Measurements from ENCODE around the gene DNAH14.

The DNAH14 gene

GRCh38 chr1:225435957-225436392 lies 506.5 kb downstream of the DNAH14 start:
- DNase-seq: no peak

- DNase-seq: no peak
These were observed 508.4 kb downstream of the DNAH14 start for GRCh38 chr1:225437710-225438437.

- DNase-seq: no peak
These were observed 511.1 kb downstream of the DNAH14 start for GRCh38 chr1:225440380-225441221.

DNA sequence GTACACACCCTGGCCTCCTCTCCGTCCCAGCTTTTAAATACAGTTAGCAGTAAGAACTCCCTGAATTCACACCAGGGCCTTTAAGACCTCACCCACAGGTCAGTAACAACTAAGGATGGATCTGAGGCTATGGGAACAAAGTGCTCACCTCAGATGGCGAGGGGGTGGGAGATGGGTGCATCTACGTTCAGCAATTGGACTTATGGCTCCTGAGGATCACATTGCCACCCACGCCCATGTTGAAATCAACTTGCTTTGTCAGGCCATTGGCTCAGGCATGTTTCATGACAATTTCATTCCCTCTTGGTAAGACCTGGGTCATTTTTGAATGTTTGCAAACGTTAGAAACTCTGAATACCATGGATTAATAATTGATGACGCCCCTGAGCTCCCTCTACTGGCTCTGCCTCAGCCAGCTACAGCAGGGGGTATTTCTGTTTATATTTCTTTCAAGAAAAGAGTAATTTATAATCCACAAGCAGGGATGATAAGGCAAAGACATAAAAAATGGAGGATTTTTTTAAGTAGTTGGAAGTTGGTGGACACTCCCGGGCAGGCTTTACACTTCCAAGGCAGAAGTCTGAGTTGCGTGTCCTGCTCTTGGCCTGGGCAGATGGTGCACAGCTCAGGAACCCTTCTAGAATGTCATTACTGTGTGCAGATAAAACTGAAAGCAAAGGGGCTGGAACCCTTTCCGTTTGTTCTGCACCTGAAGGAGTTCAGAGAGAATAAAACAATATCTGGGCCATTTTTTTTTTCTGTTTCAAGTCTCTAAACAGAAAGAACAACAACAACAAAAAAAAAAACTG lies 512.0 kb downstream of the DNAH14 start:
- no peak for DNase-seq

DNA sequence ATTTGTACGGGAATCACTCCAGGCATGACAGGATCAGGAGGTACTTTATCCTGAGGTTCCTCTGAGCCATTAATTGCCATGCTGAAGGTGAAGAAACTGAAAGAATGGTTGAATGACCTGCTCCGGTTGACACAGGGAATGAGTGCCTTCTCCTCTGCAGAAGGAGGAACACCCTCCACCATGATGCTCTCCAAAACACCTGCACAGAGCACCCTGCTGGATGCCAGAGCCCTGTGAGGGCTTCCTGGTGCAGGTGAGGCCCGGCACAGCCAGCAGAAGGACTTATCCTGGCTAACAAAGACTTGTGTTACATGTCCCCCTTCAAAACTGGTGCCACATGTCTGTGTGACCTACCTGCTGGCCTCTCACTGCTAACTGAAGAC lies 512.6 kb downstream of the DNAH14 start:
- no peak for DNase-seq

GRCh38 chr1:225445639-225446594 lies 516.4 kb downstream of the DNAH14 start:
- DNase-seq: no peak

GRCh38 chr1:225446595-225446960 lies 517.1 kb downstream of the DNAH14 start:
- no peak for DNase-seq

GRCh38 chr1:225446981-225447615 lies 517.6 kb downstream of the DNAH14 start:
- no peak for DNase-seq

DNA sequence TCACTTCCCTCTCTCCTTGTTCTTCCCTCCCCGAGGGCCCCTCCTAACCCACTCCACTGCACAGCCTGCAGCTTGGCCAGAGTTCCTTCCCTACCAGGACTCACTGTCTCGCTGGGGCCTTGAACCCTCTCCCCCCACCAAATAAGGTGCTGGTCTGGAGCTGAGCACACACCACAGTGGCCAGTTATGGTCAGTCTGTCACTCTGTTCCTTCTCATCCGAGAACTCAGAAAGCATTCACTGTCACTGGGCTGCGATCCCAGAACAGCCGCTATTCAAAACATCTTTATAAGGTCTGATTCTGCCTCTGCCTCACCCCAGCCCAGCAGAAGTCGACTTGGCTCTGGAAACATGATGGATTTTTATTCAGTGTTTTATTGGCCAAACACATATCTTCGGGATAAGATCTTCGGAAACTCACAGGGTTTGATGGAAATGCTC lies 518.2 kb downstream of the DNAH14 start:
- no peak for DNase-seq

DNA sequence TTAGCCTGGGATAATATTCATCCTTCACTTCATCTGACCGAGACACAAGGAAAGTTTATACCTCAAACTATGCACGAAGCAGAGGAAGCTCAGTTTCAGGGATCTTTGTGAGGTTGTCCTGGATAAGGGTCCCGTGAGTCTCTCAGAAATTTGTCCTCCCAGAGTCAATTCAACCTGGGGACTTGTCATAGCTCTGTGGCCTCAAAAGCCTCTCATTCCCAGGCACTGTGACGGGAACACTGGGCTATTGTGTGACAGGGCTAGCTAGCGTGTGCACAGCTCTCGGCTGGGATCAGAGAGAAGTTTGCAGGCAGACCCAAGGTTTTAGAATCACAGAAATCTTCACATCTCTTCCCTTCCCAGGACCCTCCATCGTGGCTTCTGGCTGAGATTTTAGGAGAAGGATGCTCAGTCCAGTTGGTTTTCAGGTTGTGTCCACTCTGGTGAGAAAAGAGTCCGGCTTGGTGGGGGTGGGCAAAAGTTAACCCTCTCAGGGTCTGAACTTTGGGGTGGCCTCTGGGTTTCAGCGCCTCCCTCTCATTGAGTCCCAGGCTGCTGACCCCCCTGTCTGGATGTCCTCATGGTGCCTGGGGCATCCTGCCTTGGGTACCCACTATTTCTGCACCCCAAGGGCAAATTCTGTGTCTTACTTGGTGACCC lies 518.8 kb downstream of the DNAH14 start:
- no peak for DNase-seq
